GM19328 (cell line): ENCODE data around the gene PARVG.

Experiments used
- ATAC-seq: cut with Tn5 transposase; IDR thresholded peaks from one replicate; pipeline ENCODE4 v1.9.1; 2021; ENCODE audit warnings: mild to moderate bottlenecking, moderate library complexity; ENCODE audit not compliant: unreplicated experiment

Gene PARVG

GRCh38 chr22:44154436-44154942, 26.2 kb upstream of the PARVG start:
- no peak for ATAC-seq

DNA sequence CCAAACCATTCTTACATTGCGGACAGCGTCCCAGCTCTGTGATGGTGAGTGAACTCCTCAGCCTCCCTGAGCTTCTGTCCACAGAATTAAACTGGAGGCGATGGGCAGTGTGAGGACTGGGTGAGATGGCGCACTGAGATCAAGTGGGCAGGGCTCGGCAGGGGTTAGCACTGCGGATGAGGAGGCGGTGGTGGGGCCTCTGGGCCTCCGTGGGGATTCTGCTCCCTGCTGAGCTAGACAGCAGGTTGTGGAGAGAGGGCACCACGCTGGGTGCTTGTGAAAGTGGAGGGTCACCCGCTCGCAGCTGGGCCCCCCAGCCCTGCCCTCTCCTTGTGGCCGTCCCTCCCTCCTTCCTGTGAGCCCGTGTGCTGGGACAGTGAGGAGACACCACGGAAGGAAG, 25.6 kb upstream of the PARVG start:
- no peak for ATAC-seq

- ATAC-seq = no peak
Observed at GRCh38 chr22:44157916-44158618, 22.7 kb upstream of the PARVG start.

- ATAC-seq = no peak
Observed at GRCh38 chr22:44158816-44159215, 21.9 kb upstream of the PARVG start.

DNA sequence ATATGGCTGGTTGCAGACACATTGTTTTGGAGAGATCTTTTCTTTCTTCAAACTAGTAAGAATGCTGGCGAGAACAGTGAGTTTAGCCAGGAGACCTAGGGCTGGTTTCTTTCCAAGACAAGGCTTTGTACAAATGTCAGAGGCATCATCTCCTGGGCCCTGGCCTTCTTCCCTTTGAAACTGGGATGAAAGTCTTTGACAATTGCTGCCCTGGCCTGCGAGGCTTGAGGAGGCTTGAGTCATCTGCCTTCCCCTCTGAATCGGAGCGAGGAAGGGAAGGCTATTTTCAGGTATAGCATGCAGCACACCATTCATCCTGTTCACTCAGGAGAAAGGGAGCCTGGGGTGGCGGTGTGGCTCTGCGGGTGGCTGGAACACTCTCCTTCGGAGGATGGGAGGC, 21.5 kb upstream of the PARVG start:
- no peak for ATAC-seq

DNA sequence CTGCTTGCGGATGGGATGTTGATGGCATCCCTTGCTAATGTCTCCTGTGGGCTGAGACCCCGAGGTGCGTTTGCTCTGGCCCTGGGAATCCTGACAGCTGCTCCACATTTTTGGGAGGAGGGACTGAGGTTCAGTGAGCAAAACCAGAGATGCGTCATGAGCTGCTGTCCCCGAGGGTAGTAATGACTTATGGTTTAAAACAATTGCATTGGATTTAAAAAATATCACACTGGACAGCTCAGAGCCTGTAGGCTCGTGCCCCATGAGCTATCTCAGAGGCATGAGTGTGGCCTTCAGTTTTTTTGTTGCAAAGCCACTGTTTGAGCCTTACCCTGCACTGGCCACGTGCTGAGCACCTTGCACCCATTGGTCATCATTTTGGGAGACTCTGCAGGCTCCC, 20.9 kb upstream of the PARVG start:
- no peak for ATAC-seq

DNA sequence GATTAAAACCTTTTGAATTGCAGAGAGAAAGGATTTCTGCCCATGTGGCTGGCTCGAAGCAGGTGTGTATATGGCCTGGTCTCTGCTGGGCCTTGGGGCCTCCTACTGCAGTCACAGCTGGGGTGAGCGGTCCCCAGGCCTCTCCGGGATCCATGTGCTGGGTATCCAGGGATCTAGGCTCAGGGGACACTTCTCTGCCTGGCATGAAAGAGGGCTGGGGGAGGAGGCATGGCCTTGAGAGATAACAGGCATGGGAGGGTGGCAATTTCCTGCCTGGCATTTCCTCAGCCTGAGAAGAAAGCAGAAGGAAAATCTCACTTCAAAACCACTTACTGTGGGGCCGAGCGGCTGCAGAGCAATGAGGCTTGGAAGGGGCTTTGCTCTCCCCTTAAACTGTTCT, 20.3 kb upstream of the PARVG start:
- ATAC-seq = no peak

DNA sequence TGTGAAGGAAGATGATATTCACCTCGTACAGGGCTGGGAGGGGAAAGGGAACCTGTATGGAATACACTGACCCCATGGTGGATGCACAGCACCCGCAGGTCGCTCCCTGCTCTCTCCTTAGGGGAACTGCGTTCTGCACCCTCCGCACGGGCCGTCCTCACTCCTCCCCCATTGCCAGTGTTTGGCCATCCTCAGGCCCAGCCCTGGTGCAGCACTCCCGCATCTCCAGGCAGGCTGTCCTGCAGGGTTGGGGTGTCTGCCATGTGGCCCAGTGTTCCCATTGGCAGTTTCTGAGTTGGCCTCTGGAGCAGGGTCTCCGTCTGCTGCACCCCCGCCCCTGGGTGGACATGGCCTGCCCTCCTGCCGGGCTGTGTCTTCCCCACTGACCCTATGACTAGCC, 19.1 kb upstream of the PARVG start:
- no peak for ATAC-seq

DNA sequence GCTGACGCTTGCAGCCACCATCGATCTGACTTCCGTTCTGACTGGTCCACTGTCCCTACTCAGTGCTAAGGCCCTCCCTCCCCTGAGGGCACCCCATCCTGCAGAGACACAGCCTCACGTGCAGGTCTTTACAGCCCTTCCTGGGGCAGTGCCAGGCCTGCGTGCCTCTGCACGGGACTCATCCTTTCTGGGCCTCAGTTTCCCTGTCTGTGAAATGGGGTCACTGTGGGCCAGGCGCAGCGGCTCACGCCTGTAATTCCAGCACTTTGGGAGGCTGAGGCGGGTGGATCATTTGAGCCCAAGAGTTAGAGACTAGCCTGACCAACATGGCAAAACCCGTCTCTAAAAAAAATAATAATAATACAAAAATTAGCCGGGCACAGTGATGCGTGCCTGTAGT, 17.8 kb upstream of the PARVG start:
- ATAC-seq = no peak

- ATAC-seq = no peak
Observed at GRCh38 chr22:44163536-44163935, 17.2 kb upstream of the PARVG start.

DNA sequence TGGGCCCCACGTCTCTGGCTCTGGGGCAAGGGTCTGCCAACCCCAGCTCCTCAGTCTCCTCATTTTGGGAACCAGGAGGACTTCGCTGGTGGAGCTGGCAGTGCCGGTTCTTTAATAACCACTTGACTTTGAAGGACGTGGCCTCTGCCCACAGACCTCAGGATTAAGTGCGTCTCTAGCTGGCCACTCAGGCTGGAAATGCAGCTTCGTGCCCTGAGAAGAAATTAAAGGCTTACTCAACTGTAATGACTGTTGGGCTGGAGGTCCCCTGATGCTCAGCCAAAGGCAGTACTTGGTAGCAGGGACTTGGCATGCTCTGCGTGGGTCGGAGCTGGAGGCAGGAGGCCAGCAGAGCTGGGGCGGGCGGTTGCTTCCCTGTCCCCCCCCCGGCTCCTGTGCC, 16.7 kb upstream of the PARVG start:
- ATAC-seq = no peak

DNA sequence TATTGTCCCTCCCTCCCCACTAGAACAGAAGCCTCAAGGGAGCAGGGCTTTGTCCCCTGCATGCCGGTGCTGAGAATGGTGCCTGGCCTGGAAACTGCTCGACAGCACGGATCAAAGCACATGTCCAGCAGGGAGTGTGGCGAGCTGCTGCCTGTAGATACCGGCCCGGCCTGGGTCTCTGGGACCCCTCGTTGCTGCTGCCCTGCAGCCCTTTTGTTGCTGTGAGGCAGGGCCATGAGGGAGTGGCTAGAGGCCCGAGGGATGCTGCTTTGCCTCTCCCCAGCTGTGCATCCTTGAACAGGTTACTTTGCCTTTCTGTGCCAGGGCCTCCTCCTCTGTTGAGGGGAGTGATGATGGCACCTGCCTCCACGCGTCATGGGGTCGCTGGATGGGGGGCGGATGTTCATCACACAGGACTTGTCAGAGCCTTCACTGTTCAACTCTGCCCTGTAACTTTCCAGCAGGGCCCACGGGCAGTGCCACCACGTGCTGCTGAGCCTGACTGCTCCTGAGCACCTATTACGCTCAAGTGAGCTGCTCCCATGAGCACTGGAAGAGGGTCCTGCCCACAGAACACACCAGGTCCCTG, 15.3 kb upstream of the PARVG start:
- ATAC-seq = no peak

GRCh38 chr22:44166498-44167276, 14.0 kb upstream of the PARVG start:
- ATAC-seq = no peak

GRCh38 chr22:44167501-44167900, 13.2 kb upstream of the PARVG start:
- no peak for ATAC-seq

GRCh38 chr22:44168206-44168605, 12.5 kb upstream of the PARVG start:
- ATAC-seq = no peak

- no peak for ATAC-seq
Observed at GRCh38 chr22:44170470-44170869, 10.3 kb upstream of the PARVG start.

GRCh38 chr22:44171561-44171960, 9.2 kb upstream of the PARVG start:
- ATAC-seq = no peak

DNA sequence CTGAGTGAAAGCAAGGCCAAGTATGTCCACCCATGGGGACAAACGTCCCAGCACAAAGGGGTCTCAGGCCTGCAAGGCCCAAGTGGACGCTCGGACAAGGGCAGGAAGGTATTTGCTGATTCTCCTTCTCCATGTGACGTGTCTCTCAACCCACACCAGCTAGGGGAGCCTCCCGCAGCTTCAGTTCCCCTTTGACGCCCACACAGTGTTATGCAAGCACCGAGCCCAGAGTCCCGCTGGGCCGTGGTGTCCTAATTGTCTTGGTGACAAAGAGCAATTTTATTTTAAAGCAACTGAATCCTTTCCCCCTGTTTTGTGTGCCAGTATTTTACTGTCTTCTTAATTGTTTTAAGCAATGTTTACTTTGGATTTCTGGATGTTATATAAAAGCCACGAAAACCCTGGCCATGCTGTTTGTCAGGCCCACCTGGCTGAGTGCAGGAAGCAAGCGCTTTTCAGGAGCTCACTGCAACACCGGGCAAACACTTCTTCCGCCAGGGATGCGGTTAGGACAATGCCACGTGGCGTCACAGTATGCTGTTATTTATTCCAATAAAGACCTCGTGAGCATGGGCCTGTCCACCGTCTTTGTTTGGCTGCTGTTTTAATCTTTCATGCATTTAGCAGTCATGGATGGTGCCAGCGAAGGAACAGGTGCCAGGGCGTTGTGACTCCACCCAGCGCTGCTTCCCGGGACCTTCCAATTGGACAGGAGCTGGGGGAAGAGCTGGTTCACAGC, 8.2 kb upstream of the PARVG start:
- ATAC-seq = no peak

- ATAC-seq = no peak
Observed at GRCh38 chr22:44173154-44173553, 7.6 kb upstream of the PARVG start.

GRCh38 chr22:44175676-44176075, 5.0 kb upstream of the PARVG start:
- no peak for ATAC-seq
